ENCODE measurements around the gene CAMK1. TPM values are rescaled to one million over a fixed set of nuclear protein-coding genes. Genes with fewer than 3 reads are reported as not detected.

CAMK1 gene
- total RNA-seq, 1 experiment from 2014 or later, result 19.7 TPM

GRCh38 chr3:9804996-9805395 lies 35.2 kb upstream of the CAMK1 start (continued):
- TF ChIP-seq, protein P1, sequence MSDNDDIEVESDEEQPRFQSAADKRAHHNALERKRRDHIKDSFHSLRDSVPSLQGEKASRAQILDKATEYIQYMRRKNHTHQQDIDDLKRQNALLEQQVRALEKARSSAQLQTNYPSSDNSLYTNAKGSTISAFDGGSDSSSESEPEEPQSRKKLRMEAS (IDR thresholded peaks at IDR 0.05), result no peak
- TF ChIP-seq CBX3 (IDR thresholded peaks at IDR 0.05; ENCODE audit: low read depth), result no peak

DNA sequence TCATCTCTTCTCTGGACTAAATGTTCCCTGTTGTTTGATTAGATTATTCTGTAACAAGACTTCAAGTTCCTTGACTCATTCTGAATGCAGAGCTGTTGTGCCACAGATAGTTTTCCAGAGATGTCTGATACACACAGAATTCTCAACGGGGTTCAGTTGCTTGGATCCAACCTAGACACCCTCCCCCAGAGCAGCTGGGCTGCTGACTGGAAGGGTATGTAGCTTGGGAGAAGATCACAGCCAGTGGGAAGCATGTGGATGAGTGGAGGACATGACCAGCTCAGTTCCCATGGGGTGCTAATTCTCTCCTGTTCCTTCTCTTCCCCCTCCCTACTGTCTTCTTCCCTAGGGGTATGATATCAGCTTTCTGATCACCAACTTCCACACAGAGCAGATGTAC lies 33.7 kb upstream of the CAMK1 start:
- H3K4me2 ChIP-seq (ENCODE audit: low read length), result no peak overlapping the region
- no peaks in the 10 kb centered on the region for H4K20me1 ChIP-seq (ENCODE audit: insufficient read depth)
- H3K4me3 ChIP-seq (replicated peaks in 1 of 2; ENCODE audit: low read depth in 1 of 2, low read length in 2 of 2), result no peak overlapping the region
- intact Hi-C loops (cut with micrococcal nuclease), result loop anchor here (10.0 kb wide), 1 partner anchor 299 kb away; no protein-coding TSS in a partner anchor
- H3K36me3 ChIP-seq (ENCODE audit: control insufficient read depth in 1 of 2, insufficient read depth in 2 of 2, low read length in 2 of 2), result peaks cover 57 to 58% of the 10 kb centered on the region in 2 experiments
- no peak overlapping the region for H3K9ac ChIP-seq (ENCODE audit: low read length)
- ChIA-PET CTCF (interaction anchor here (0.6 kb wide), 1 partner anchor 78 kb away, joined by 3 read pairs; no protein-coding TSS in a partner anchor), RAD21 (ENCODE audit: low non-redundant PET in 1 of 2, low total read pairs in 2 of 2, uncharacterized antibody in 2 of 2, unreplicated experiment in 2 of 2) (no interaction called here), POLR2A (no interaction called here)
- no TSS peak for BruUV-seq (replicated peaks)
- DNase-seq (ENCODE audit: low read depth, low spot score) (no peak), ATAC-seq (no peak)
- H3K4me1 ChIP-seq (ENCODE audit: control insufficient read depth in 1 of 2, insufficient read depth in 2 of 2, low read length in 2 of 2), result peaks cover 0 to 11% of the 10 kb centered on the region in 2 experiments; a peak in 2 of 4 replicates
- H3K27ac ChIP-seq (ENCODE audit: low read depth, low read length), result no peak overlapping the region
- no peaks in the 10 kb centered on the region for H3K9me3 ChIP-seq (ENCODE audit: control insufficient read depth in 1 of 2, insufficient read depth in 1 of 2, low read depth in 1 of 2, low read length in 2 of 2)
- H3K27me3 ChIP-seq (ENCODE audit: insufficient read depth, low read length), result no peaks in the 10 kb centered on the region
- H2AFZ ChIP-seq (ENCODE audit: low read depth, low read length, poor library complexity, severe bottlenecking), result no peak overlapping the region
- TF ChIP-seq, protein P2, sequence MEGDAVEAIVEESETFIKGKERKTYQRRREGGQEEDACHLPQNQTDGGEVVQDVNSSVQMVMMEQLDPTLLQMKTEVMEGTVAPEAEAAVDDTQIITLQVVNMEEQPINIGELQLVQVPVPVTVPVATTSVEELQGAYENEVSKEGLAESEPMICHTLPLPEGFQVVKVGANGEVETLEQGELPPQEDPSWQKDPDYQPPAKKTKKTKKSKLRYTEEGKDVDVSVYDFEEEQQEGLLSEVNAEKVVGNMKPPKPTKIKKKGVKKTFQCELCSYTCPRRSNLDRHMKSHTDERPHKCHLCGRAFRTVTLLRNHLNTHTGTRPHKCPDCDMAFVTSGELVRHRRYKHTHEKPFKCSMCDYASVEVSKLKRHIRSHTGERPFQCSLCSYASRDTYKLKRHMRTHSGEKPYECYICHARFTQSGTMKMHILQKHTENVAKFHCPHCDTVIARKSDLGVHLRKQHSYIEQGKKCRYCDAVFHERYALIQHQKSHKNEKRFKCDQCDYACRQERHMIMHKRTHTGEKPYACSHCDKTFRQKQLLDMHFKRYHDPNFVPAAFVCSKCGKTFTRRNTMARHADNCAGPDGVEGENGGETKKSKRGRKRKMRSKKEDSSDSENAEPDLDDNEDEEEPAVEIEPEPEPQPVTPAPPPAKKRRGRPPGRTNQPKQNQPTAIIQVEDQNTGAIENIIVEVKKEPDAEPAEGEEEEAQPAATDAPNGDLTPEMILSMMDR (IDR thresholded peaks at IDR 0.05 in 2 of 3, conservative IDR thresholded peaks at IDR 0.05 in 1 of 3; ENCODE audit: borderline replicate concordance in 1 of 3, insufficient read depth in 1 of 3, low read depth in 2 of 3, low read length in 2 of 3), result no peak
- TF ChIP-seq TCF7L2 (IDR thresholded peaks at IDR 0.05; ENCODE audit: borderline replicate concordance, extremely low read depth, insufficient read depth, insufficient read length) (no peak), ZNF274 (IDR thresholded peaks at IDR 0.05; ENCODE audit: low read depth, low read length) (no peak), CEBPB (IDR thresholded peaks at IDR 0.05; ENCODE audit: low read depth) (no peak), CBX3 (IDR thresholded peaks at IDR 0.05; ENCODE audit: low read depth) (no peak), SP1 (IDR thresholded peaks at IDR 0.05; ENCODE audit: low read depth) (no peak), EZH2phosphoT487 (IDR thresholded peaks at IDR 0.05; ENCODE audit: borderline replicate concordance) (no peak), RAD21 (IDR thresholded peaks at IDR 0.05; ENCODE audit: low read depth) (no peak), POLR2AphosphoS5 (IDR thresholded peaks at IDR 0.05; ENCODE audit: low read depth, low read length) (no peak), ZFX (IDR thresholded peaks at IDR 0.05) (no peak), JUND (IDR thresholded peaks at IDR 0.05) (no peak)
- TF ChIP-seq, protein P3, sequence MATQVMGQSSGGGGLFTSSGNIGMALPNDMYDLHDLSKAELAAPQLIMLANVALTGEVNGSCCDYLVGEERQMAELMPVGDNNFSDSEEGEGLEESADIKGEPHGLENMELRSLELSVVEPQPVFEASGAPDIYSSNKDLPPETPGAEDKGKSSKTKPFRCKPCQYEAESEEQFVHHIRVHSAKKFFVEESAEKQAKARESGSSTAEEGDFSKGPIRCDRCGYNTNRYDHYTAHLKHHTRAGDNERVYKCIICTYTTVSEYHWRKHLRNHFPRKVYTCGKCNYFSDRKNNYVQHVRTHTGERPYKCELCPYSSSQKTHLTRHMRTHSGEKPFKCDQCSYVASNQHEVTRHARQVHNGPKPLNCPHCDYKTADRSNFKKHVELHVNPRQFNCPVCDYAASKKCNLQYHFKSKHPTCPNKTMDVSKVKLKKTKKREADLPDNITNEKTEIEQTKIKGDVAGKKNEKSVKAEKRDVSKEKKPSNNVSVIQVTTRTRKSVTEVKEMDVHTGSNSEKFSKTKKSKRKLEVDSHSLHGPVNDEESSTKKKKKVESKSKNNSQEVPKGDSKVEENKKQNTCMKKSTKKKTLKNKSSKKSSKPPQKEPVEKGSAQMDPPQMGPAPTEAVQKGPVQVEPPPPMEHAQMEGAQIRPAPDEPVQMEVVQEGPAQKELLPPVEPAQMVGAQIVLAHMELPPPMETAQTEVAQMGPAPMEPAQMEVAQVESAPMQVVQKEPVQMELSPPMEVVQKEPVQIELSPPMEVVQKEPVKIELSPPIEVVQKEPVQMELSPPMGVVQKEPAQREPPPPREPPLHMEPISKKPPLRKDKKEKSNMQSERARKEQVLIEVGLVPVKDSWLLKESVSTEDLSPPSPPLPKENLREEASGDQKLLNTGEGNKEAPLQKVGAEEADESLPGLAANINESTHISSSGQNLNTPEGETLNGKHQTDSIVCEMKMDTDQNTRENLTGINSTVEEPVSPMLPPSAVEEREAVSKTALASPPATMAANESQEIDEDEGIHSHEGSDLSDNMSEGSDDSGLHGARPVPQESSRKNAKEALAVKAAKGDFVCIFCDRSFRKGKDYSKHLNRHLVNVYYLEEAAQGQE (IDR thresholded peaks at IDR 0.05; ENCODE audit: low read depth), result no peak
- TF ChIP-seq, protein P1 (IDR thresholded peaks at IDR 0.05), result no peak
- H3K9me2 ChIP-seq (ENCODE audit: insufficient read depth), result no peaks in the 10 kb centered on the region
- H3K79me2 ChIP-seq (ENCODE audit: insufficient read depth, low read length), result peaks cover 10% of the 10 kb centered on the region; the same call in 1 of the 2 replicates
